HG03571 (cell line): Measurements from ENCODE around the gene PLCB4.

Experiments
- ATAC-seq: cut with Tn5 transposase; IDR thresholded peaks from one replicate; pipeline ENCODE4 v1.9.1; 2021; ENCODE audit not compliant: unreplicated experiment

PLCB4 gene

DNA sequence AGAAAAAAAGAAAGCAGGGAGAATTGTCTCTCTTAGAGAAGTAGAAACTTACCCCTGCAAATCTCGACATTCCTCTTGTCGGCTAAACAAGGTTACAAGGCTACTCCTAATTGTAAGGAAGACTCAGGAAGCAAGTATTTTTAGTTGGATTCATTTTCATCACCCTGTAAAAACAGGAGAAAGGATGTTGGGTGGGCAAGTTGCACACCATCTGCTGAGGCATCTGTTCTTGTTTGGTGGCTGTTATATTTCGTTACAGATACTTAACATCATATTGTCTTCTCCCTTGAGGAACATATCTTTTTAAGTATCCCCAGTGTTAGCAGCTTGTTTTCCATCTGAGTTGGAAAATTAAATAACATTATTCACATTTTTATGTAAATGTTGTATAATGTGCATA is 187.5 kb downstream of the PLCB4 start:
- no peak for ATAC-seq

- no peak for ATAC-seq
Measured at GRCh38 chr20:9258901-9259300, 190.0 kb downstream of the PLCB4 start.

GRCh38 chr20:9260027-9260426 is 191.1 kb downstream of the PLCB4 start:
- no peak for ATAC-seq

GRCh38 chr20:9261781-9262180 is 192.9 kb downstream of the PLCB4 start:
- no peak for ATAC-seq

GRCh38 chr20:9262653-9263194 is 193.8 kb downstream of the PLCB4 start:
- no peak for ATAC-seq

DNA sequence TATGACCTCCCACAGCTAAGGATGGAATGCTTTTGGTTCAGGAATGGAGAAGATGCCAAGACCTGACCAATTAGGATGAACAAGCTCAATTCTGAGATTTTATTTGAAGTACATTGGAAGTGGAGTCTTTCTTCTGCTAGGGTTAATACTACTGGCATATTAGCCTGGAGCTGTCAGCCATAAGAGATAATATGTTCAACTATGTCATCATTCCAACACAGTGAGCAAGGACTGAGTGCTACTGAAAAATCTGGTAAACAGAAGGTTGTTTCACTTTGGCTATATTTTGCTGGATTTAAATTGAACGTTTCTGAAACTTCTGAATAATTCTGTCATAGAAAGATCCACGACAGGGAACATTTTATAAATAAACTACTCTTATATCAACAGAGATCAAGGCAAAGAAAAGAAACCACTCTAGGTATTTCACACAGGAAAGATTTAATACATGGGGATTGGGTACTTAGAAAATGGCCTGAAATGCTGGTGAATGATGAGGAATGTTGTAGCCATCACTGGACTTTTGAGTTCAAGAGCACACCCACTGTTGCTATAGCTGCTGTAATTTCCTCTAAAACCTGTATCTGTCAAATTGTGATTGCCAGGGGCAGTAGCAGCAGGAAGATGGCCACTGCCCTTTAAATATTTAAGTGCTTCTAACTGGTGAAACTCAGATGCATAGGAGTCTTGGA is 200.5 kb downstream of the PLCB4 start:
- ATAC-seq = no peak

DNA sequence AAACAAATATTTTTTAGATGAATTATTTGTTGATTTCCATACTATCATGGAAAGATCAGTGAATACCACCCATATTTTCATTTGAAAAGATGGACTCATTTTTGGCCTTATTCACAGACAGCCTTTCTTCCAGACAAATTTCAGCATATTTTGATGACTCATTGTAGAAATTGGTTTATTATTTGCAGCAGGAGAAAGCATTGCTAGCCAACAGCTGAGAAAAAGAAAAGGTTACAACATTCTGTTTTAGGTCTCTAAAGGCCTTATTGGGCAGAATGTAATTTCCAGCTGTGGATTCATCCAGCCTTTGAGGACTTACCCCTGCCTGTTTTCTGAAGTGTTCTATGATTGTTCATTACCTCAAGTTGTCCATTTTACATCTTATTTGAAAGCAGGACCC is 201.9 kb downstream of the PLCB4 start:
- no peak for ATAC-seq

DNA sequence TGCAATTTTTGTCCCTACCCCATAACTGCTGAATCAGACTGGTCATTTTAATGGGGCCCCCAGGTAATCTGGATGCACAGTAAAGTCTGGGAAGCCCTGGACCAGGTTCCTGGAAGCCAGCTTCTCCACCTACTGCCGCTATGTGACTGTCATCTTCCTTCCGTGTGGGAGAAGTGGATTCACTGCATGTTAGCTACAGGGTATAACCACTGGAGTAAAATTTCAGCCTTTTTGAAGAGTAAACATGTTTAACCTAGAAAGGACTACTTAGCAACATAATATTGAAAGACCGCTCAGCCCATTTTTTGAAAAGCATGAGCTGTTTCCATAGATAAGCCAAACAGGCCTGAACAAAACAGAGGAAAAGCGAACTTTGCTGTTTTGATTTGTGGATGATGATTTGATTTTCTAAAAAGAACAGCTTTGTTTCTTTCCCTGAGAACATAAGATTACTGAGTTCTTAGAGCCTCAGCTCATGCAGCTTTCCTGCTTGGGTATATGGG is 208.1 kb downstream of the PLCB4 start:
- ATAC-seq = no peak

DNA sequence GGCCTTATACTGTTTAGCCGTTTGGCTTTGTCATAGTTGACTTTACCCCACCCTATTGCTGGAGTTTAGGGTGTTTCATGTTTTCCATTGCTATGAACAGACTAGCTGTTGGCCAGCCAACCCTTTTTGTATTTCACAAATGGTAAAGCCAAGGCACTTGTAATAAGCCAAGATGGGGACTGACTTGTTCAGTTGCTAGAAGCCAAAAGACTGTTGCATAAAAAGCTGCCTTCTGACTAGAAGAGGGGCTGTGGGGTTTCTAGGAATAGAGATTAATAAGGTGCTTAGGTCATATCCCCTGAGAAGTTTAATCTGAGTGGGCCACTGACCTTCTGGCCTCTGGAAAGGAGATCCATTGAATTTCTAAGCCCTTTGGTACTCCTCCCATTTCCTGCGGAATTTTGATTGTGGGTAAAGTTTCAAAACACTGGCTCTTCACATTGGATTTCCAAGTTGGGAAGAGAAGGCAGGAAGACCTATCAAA is 211.1 kb downstream of the PLCB4 start:
- ATAC-seq = no peak

- ATAC-seq = no peak
Measured at GRCh38 chr20:9280666-9281065, 211.8 kb downstream of the PLCB4 start.

DNA sequence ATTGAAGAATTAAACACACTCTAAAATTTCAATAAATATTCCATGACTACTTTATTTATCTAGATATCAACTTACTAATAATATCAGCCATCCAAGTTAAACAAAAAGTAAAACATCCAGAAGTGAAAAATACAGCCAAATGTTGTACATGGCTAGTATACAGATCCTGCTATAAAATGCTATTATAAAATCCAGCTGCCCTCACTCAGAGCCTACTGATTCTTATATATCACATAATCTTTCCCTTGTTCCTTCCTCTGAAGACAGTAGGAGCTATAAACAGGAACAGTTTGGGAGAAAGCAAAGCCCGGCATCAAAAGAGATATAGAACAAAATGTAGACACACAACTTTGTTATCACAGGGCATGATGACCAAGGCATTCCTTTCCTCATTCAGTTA is 212.9 kb downstream of the PLCB4 start:
- no peak for ATAC-seq

DNA sequence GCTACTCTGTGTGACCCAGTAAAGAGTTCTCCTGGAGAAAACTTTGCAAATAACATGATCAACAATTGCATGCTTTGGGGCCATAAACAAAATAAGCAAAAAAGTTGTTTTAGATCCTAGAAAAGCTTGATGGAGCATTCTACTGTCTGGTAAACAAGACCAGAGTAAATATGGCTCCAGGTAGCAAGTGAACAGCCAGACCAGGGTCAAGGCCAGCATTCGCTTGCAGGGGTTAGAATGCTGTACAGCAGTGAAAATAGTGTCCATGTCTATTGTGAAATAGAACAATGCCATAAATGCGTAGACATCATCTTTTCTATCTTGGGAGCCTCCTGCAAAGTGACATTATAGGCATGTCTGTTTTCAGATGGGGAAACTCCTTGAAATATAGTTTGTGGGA is 216.7 kb downstream of the PLCB4 start:
- ATAC-seq = no peak

DNA sequence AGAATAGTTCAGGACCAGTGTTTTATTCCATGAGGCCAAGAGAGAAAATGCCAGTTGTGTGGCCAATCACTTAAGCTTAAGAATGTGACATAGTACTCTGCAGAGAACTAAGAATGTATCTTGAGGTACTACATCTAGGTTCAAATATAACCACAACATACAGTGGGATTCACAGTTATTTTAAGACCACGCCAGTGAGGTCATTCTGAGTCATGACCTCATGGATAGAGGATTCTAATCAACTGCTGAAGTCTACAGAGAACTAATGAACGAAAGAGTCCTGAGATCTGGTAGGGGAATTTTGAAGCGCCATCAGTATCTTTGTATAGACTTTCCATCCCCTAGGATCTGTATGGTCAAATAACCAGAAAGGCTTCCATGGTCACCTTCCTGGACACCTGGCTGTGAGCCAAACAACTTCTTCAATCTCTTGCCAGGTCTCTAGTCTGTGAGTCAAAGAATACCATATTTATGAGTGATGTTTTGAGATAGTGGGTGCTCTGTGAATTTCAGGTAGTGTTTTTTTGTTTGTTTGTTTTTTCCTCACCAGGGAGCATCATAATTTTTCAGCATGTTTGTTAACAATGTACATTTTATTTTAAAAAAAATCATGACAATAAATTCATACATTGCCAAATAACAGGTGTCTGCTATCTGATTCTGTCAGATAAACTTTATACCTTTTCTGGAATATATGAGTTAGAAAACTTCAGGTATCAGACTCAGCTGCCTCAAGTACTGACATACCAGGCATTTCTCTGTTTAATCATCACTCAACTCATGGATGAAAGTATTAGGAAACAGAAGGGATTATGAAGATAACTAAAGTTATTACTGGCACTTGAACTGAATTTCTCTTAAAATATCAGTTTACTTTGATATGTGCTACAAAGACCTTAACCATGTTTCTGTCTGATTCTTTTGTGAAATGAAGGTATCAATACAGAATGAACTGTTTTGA is 217.9 kb downstream of the PLCB4 start:
- ATAC-seq = no peak

- no peak for ATAC-seq
Measured at GRCh38 chr20:9287826-9288225, 218.9 kb downstream of the PLCB4 start.

- no peak for ATAC-seq
Measured at GRCh38 chr20:9290331-9290730, 221.4 kb downstream of the PLCB4 start.

GRCh38 chr20:9293145-9293544 is 224.3 kb downstream of the PLCB4 start:
- ATAC-seq = no peak

GRCh38 chr20:9294041-9294440 is 225.2 kb downstream of the PLCB4 start:
- no peak for ATAC-seq

DNA sequence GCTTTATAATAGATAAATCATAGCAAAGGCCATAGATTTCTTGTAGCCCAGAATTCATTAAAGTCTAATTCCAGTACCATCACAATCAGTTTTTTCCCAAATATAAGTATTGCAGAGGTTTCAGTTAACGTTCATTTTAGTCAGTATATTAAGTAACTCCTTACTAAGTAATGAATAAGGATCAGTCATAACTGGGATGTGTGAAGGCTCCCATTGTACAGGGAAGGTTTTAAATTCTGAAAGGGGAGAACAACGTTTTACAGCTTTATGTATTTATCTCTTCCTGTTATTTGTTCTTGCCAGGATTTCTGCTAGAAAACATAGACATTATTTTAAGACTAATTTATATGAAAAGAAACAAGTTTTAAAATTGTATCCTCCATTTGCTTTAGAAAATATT is 230.0 kb downstream of the PLCB4 start:
- ATAC-seq = no peak

GRCh38 chr20:9300080-9300479 is 231.2 kb downstream of the PLCB4 start:
- no peak for ATAC-seq

DNA sequence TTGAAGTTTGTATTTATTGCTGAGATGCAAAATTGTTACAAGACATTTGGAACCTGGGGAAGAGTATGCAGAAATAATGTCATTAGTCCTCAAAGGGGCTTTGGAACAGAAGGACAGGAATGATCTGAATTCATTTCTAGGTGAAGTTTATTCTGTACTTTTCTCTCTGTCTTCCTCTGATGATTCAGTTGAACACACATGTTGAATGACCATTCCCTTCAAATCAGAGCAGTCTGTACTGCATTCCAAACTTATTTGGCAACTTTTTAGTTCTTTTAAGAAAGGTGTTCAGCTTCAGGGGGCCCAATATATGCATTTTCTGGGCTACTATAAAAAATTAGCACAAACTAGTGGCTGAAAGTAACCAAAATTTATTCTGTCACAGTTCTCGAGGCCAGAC is 231.6 kb downstream of the PLCB4 start:
- no peak for ATAC-seq
